Suprapubic skin (tissue), 4 donors: Measurements from ENCODE around the gene HSPA1A. TPM values are rescaled to one million over a fixed set of nuclear protein-coding genes. Genes with fewer than 3 reads are reported as not detected.

ENCODE experiments used
- DNase-seq, 2 donors: peaks; one replicate each; pipeline ENCODE4 v3.0.0-alpha.2; 2019; ENCODE audit warnings: low spot score in 2 of 2
- H3K27ac ChIP-seq: fragments of 200-600 bp; sonication (generic); one replicate; pipeline ENCODE4 v1.5.1; 2019
- H3K27me3 ChIP-seq: fragments of 200-600 bp; sonication (generic); one replicate; pipeline ENCODE4 v1.5.1; 2019
- H3K36me3 ChIP-seq: fragments of 200-600 bp; sonication (generic); one replicate; pipeline ENCODE4 v1.5.1; 2019
- H3K4me1 ChIP-seq: fragments of 200-600 bp; sonication (generic); one replicate; pipeline ENCODE4 v1.5.1; 2019
- H3K4me3 ChIP-seq: fragments of 200-600 bp; sonication (generic); one replicate; pipeline ENCODE4 v1.5.1; 2019; ENCODE audit warnings: mild to moderate bottlenecking
- H3K9me3 ChIP-seq: fragments of 200-600 bp; sonication (generic); one replicate; pipeline ENCODE4 v1.5.1; 2019
- CTCF ChIP-seq, 2 donors: fragments of 200-600 bp in 1 of 2; fragments of 450-650 bp in 1 of 2; sonication (generic) in 1 of 2; IDR thresholded peaks; one replicate each; pipeline ENCODE4 v1.5.1; 2016 to 2019; ENCODE audit warnings: antibody characterized with exemption in 2 of 2, mild to moderate bottlenecking in 1 of 2, moderate library complexity in 1 of 2
- EP300 ChIP-seq: sonication (generic); formaldehyde crosslinking; IDR thresholded peaks from one replicate; pipeline ENCODE4 v1.6.1; 2017; ENCODE audit warnings: antibody characterized with exemption
- POLR2A ChIP-seq, 2 donors: fragments of 450-650 bp; IDR thresholded peaks; one replicate each; pipeline ENCODE4 v1.6.1; 2017; ENCODE audit warnings: antibody characterized with exemption in 2 of 2, mild to moderate bottlenecking in 2 of 2, moderate library complexity in 2 of 2
- POLR2AphosphoS5 ChIP-seq, 3 donors: sonication (generic); formaldehyde crosslinking; IDR thresholded peaks; one replicate each; pipeline ENCODE4 v1.6.1; 2017; ENCODE audit warnings: antibody characterized with exemption in 3 of 3
- WGBS: methylation state at CpG from one replicate; pipeline ENCODE4 v1.1.5; 2018; 5-methylcytosine and 5-hydroxymethylcytosine counted together
- total RNA-seq, 4 donors: library from RNA; depleted of rRNA; stranded (reverse); fragments of >200 nt; gene quantifications; one replicate each; pipeline ENCODE4 v1.1.0, GENCODE V29; 2016

HSPA1A gene
- total RNA-seq, 4 donors from 2014 or later = 200 to 464 (median 408) TPM

- H3K27ac ChIP-seq = no peak overlapping the region
- peaks cover 3% of the 10 kb centered on the region for H3K4me1 ChIP-seq
- TF ChIP-seq POLR2A (IDR thresholded peaks at IDR 0.05) (no peak), EP300 (no peak), POLR2AphosphoS5 (IDR thresholded peaks at IDR 0.05) (no peak), CTCF (IDR thresholded peaks at IDR 0.05) (no peak)
- no peak overlapping the region for H3K4me3 ChIP-seq
- H3K36me3 ChIP-seq = peaks cover 78% of the 10 kb centered on the region
- H3K9me3 ChIP-seq = no peaks in the 10 kb centered on the region
- H3K27me3 ChIP-seq = no peaks in the 10 kb centered on the region
- 95% methylated on average over 13 of the region's 32 CpGs for WGBS
- no peak for DNase-seq
Measured at GRCh38 chr6:31782126-31782855, 33.1 kb upstream of the HSPA1A start.

GRCh38 chr6:31784098-31784925, 31.0 kb upstream of the HSPA1A start:
- Histone ChIP-seq H3K4me3 (no peak overlapping the region), H3K27ac (no peak overlapping the region), H3K9me3 (no peaks in the 10 kb centered on the region), H3K36me3 (peaks cover 83% of the 10 kb centered on the region), H3K27me3 (no peaks in the 10 kb centered on the region), H3K4me1 (peaks cover 2% of the 10 kb centered on the region)
- WGBS = 97% methylated on average over 15 of the region's 15 CpGs
- TF ChIP-seq POLR2AphosphoS5 (IDR thresholded peaks at IDR 0.05) (no peak), CTCF (IDR thresholded peaks at IDR 0.05) (no peak), EP300 (no peak), POLR2A (IDR thresholded peaks at IDR 0.05) (no peak)
- DNase-seq = no peak

- no peak for DNase-seq
- Histone ChIP-seq H3K4me3 (no peak overlapping the region), H3K4me1 (peaks cover 2% of the 10 kb centered on the region), H3K36me3 (peaks cover 80% of the 10 kb centered on the region), H3K27me3 (no peaks in the 10 kb centered on the region), H3K9me3 (no peaks in the 10 kb centered on the region), H3K27ac (no peak overlapping the region)
- TF ChIP-seq CTCF (IDR thresholded peaks at IDR 0.05) (no peak), POLR2A (IDR thresholded peaks at IDR 0.05) (no peak), POLR2AphosphoS5 (IDR thresholded peaks at IDR 0.05) (no peak), EP300 (no peak)
- 94% methylated on average over 7 of the region's 11 CpGs for WGBS
Measured at GRCh38 chr6:31785475-31785874, 29.9 kb upstream of the HSPA1A start.

- WGBS = 64% methylated on average over 11 of the region's 12 CpGs
- no peak overlapping the region for H3K27ac ChIP-seq
- no peak for DNase-seq
- H3K9me3 ChIP-seq = no peaks in the 10 kb centered on the region
- H3K36me3 ChIP-seq = peaks cover 45% of the 10 kb centered on the region
- no peaks in the 10 kb centered on the region for H3K27me3 ChIP-seq
- H3K4me3 ChIP-seq = no peak overlapping the region
- peaks cover 36% of the 10 kb centered on the region for H3K4me1 ChIP-seq
- TF ChIP-seq POLR2A (IDR thresholded peaks at IDR 0.05) (no peak), POLR2AphosphoS5 (IDR thresholded peaks at IDR 0.05) (no peak), CTCF (IDR thresholded peaks at IDR 0.05) (peak in 1 of 2 donors; percentile 54), EP300 (no peak)
Measured at GRCh38 chr6:31791324-31792089, 23.8 kb upstream of the HSPA1A start.

- TF ChIP-seq CTCF (IDR thresholded peaks at IDR 0.05) (no peak), EP300 (no peak), POLR2AphosphoS5 (IDR thresholded peaks at IDR 0.05) (no peak), POLR2A (IDR thresholded peaks at IDR 0.05) (no peak)
- peaks cover 41% of the 10 kb centered on the region for H3K4me1 ChIP-seq
- no peak overlapping the region for H3K27ac ChIP-seq
- 72% methylated on average over 3 of the region's 3 CpGs for WGBS
- DNase-seq = no peak
- H3K27me3 ChIP-seq = no peaks in the 10 kb centered on the region
- no peak overlapping the region for H3K4me3 ChIP-seq
- peaks cover 45% of the 10 kb centered on the region for H3K36me3 ChIP-seq
- no peaks in the 10 kb centered on the region for H3K9me3 ChIP-seq
Measured at GRCh38 chr6:31792090-31792374, 23.3 kb upstream of the HSPA1A start.
